Activated B cell treated with CpG ODN at 0.5 μM for 24 hours (primary cell): ENCODE measurements around the gene ABHD17A. TPM values are rescaled to one million over a fixed set of nuclear protein-coding genes. Genes with fewer than 3 reads are reported as not detected.
A peak's percentile ranks its signal among the peaks of the same experiment; 100 is the strongest.

Experiments
- ATAC-seq: fragments of 200-7000 bp; cut with Tn5 transposase; one replicate; pipeline ENCODE4 v1.10.0; 2021; ENCODE audit warnings: low read depth, mild to moderate bottlenecking, moderate library complexity
- CTCF ChIA-PET: fragments of 350-600 bp; sonication (Branson Sonifier 250); formaldehyde crosslinking; loops from one replicate; lab custom pipeline; 2021; ENCODE audit warnings: antibody characterized with exemption; lab: Charles Lee
- POLR2A ChIA-PET: fragments of 350-600 bp; sonication (Branson Sonifier 250); formaldehyde crosslinking; loops from one replicate; lab custom pipeline; 2021; ENCODE audit warnings: antibody characterized with exemption; lab: Charles Lee
- DNase-seq: peaks from one replicate; pipeline ENCODE4 v3.0.0; 2022
- H3K27ac Mint-ChIP-seq: one replicate; pipeline ENCODE4 v1.8.0; 2020; ENCODE audit warnings: mixed read lengths
- H3K27me3 Mint-ChIP-seq: one replicate; pipeline ENCODE4 v1.8.0; 2021; ENCODE audit warnings: mixed read lengths
- H3K36me3 Mint-ChIP-seq: one replicate; pipeline ENCODE4 v1.8.0; 2021; ENCODE audit warnings: low read depth, mixed read lengths
- H3K4me1 Mint-ChIP-seq: one replicate; pipeline ENCODE4 v1.8.0; 2021; ENCODE audit warnings: mixed read lengths
- H3K4me3 Mint-ChIP-seq: one replicate; pipeline ENCODE4 v1.8.0; 2020; ENCODE audit warnings: mild to moderate bottlenecking, mixed read lengths
- H3K9me3 Mint-ChIP-seq: one replicate; pipeline ENCODE4 v1.8.0; 2020; ENCODE audit warnings: mixed read lengths
- intact Hi-C: fragments of 100-400 bp; cut with micrococcal nuclease; formaldehyde crosslinking; loops from one replicate; pipeline ENCODE4 v1.15.1; 2024
- total RNA-seq: library from RNA; stranded (reverse); gene quantifications from 2 replicates; pipeline ENCODE4 v1.2.3, GENCODE V29; 2022
- TF ChIP-seq, protein P1 (sequence below): fragments of 200-600 bp; IDR thresholded peaks from one replicate; pipeline ENCODE4 v1.8.0; 2022; ENCODE audit warnings: antibody characterized with exemption, mild to moderate bottlenecking

ABHD17A gene
- total RNA-seq, 1 donor from 2014 or later: 64.3 TPM

DNA sequence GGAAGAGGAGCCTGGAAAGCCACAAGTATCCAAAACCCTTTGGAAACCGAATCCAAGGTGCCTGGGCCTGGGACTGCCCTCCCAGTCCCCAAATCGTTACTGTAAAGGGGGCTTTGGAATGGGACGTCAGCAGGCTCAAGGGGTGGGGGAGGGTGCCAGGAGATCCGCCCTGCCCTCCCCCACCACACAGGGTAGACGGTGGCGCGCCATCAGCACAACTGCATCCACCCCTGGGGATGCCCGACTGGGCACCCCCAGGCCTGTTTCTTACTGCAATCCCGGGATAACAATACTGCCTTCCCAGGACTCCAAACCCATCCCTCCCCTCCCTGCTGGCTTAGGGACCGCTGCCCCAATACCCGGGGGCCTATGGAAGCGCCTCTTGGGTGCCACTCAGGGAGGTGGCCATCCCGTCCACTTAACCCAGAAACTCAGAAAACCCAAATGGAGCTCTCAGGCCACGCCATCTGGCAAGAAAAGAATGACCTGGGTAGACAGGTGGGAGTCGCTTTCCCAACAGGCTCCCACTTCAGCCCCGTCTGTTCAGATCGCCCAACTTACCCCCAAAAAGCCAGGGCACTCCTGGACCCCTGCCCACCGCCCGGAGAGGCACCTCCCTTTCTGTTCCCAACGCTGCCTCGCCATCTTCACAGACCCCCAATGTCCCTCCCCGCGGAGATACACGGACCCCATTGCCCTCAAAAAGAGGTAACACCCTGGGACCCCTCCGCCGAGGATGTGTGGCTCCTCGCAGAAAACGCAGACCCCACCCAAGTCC lies 24.3 kb downstream of the ABHD17A start:
- intact Hi-C loops: loop anchor here (5.0 kb wide), 2 partner anchors 191 to 226 kb away; partner anchors contain the start of gene MKNK2
- peak overlapping the region; percentile 92 for H3K4me3 Mint-ChIP-seq
- CTCF ChIA-PET: no interaction called here
- H3K27me3 Mint-ChIP-seq: no peaks in the 10 kb centered on the region
- POLR2A ChIA-PET: no interaction called here
- peaks cover 59% of the 10 kb centered on the region for H3K4me1 Mint-ChIP-seq
- peak overlapping the region; percentile 59 for H3K27ac Mint-ChIP-seq
- ATAC-seq: no peak
- TF ChIP-seq, protein P1, sequence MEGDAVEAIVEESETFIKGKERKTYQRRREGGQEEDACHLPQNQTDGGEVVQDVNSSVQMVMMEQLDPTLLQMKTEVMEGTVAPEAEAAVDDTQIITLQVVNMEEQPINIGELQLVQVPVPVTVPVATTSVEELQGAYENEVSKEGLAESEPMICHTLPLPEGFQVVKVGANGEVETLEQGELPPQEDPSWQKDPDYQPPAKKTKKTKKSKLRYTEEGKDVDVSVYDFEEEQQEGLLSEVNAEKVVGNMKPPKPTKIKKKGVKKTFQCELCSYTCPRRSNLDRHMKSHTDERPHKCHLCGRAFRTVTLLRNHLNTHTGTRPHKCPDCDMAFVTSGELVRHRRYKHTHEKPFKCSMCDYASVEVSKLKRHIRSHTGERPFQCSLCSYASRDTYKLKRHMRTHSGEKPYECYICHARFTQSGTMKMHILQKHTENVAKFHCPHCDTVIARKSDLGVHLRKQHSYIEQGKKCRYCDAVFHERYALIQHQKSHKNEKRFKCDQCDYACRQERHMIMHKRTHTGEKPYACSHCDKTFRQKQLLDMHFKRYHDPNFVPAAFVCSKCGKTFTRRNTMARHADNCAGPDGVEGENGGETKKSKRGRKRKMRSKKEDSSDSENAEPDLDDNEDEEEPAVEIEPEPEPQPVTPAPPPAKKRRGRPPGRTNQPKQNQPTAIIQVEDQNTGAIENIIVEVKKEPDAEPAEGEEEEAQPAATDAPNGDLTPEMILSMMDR: no peak
- no peak for DNase-seq
- H3K9me3 Mint-ChIP-seq: no peaks in the 10 kb centered on the region
- no peaks in the 10 kb centered on the region for H3K36me3 Mint-ChIP-seq

DNA sequence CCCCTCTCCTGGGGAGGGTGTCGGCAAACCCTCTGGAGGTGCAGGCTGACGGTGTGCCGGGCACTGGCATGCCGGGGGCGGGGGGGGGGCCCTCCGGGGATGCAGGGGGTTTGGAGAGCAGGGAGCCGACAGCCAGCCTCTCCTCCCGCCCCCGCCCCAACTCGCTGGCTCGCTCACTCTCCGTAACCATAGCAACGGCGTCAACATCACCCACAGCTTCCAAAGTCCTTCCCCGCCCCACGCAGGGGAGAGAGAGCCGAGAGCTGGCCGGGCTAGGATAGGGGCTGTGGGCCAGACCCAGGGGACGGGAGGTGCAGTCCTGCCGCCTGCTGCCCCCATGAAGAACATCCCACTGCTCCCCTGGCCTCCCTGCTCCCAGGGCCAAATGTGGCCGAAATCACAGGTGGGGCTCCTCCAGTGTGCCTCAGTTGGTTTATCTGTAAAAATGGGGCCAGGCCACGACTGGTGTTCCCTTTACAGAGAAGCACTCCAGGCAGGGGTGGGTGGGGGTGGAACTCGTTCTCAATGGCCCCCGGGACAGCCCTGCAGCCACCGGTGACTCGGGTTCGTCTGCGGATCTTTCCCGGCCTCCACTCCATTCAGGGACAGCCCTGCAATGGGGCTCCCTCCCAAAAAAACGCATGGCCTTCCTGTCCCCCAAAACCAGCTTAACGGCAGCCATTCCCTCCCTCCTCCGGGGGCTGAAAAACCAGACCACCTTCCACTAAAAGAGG lies 25.1 kb downstream of the ABHD17A start:
- no peaks in the 10 kb centered on the region for H3K9me3 Mint-ChIP-seq
- DNase-seq (no peak), ATAC-seq (no peak)
- no peak overlapping the region for H3K4me3 Mint-ChIP-seq
- H3K36me3 Mint-ChIP-seq: no peaks in the 10 kb centered on the region
- peak overlapping the region; percentile 59 for H3K27ac Mint-ChIP-seq
- intact Hi-C loops: loop anchor here (5.0 kb wide), 2 partner anchors 192 to 227 kb away; partner anchors contain the start of gene MKNK2
- no peaks in the 10 kb centered on the region for H3K27me3 Mint-ChIP-seq
- TF ChIP-seq, protein P1: no peak
- H3K4me1 Mint-ChIP-seq: peaks cover 60% of the 10 kb centered on the region
- POLR2A ChIA-PET: interaction anchor here (0.6 to 0.7 kb wide), 2 partner anchors 16 to 225 kb away, joined by 7 to 12 read pairs; no protein-coding TSS in a partner anchor
- CTCF ChIA-PET: no interaction called here

- Mint-ChIP-seq H3K27ac (peak overlapping the region; percentile 60), H3K4me1 (peaks cover 69% of the 10 kb centered on the region), H3K4me3 (peak overlapping the region; percentile 53), H3K9me3 (no peaks in the 10 kb centered on the region), H3K36me3 (no peaks in the 10 kb centered on the region), H3K27me3 (no peaks in the 10 kb centered on the region)
- ChIA-PET CTCF (no interaction called here), POLR2A (interaction anchor here (0.6 to 1.7 kb wide), 2 partner anchors 192 to 226 kb away, joined by 5 to 7 read pairs; partner anchors contain the start of gene MKNK2)
- intact Hi-C loops: loop anchor here (10.0 kb wide), 1 partner anchor 755 kb away; no protein-coding TSS in a partner anchor
- DNase-seq: no peak
- TF ChIP-seq, protein P1: no peak
- no peak for ATAC-seq
Observed at GRCh38 chr19:1859331-1859781, 25.9 kb downstream of the ABHD17A start.

DNA sequence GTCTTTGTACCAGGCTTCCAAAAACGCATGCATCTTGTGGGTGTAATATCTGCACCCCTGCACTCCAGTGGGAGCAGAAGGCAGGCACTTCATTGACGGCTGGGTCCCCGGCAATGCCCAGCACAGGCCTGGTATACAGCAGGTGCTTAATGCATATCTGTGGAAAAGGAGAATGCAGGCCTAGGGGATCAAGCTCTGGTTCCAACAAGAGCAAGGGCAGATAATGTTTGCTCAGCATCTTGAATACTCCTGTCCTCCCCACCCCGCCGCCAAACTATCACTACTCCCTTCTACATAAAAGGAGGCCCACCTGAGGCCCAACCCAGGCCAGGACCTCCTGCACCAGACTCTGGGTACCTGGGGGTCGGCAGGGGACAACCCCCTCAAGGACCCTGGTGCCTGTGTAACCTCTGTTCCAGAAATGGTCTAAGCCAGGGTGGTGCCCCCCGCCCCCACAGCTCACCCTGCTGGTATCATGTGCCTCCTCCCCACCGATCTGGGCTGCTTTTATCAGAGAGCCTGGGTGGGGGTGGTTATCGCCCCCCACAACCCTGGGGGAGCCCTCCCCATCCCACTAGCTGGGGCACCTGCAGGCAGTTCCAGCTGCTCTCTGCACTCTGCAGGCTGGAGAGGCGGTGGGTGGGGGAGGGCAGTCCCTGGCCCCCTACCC lies 26.7 kb downstream of the ABHD17A start:
- peak overlapping the region; percentile 24 for H3K4me3 Mint-ChIP-seq
- H3K36me3 Mint-ChIP-seq: no peaks in the 10 kb centered on the region
- H3K27me3 Mint-ChIP-seq: no peaks in the 10 kb centered on the region
- ChIA-PET POLR2A (interaction anchor here (0.7 to 3.1 kb wide), 8 partner anchors 10 to 794 kb away, joined by 3 to 15 read pairs (median 4); partner anchors contain the start of genes MKNK2 and REXO1), CTCF (interaction anchor here (1.3 kb wide), 1 partner anchor 45 kb away, joined by 3 read pairs; no protein-coding TSS in a partner anchor)
- ATAC-seq (no peak), DNase-seq (no peak)
- no peaks in the 10 kb centered on the region for H3K9me3 Mint-ChIP-seq
- TF ChIP-seq, protein P1: no peak
- peak overlapping the region; percentile 63 for H3K27ac Mint-ChIP-seq
- H3K4me1 Mint-ChIP-seq: peaks cover 70% of the 10 kb centered on the region
- intact Hi-C loops: loop anchor here (10.0 kb wide), 1 partner anchor 756 kb away; no protein-coding TSS in a partner anchor
